Peyer's patch (tissue), 4 donors: ENCODE measurements around the gene RAVER2.
A peak's percentile ranks its signal among the peaks of the same experiment; 100 is the strongest.

Experiments
- CTCF ChIP-seq, 6 experiments: fragments of 450-650 bp in 4 of 6; fragments of 200-600 bp in 2 of 6; sonication (generic) in 1 of 6; IDR thresholded peaks; one replicate each; pipeline ENCODE4 v1.5.1; 2017 to 2019; ENCODE audit warnings: antibody characterized with exemption in 6 of 6, mild to moderate bottlenecking in 3 of 6, moderate library complexity in 1 of 6
- POLR2A ChIP-seq, 2 donors: fragments of 450-650 bp; IDR thresholded peaks; one replicate each; pipeline ENCODE4 v1.5.1; 2017; ENCODE audit warnings: antibody characterized with exemption in 2 of 2, mild to moderate bottlenecking in 2 of 2, moderate library complexity in 2 of 2

- TF ChIP-seq CTCF (IDR thresholded peaks at IDR 0.05) = peak in 4 of 6 experiments; percentile 33 to 64 (median 52)
- TF ChIP-seq POLR2A (IDR thresholded peaks at IDR 0.05) = peak; percentile 30 to 45
These were observed at the start of gene RAVER2 for GRCh38 chr1:64744492-64745180.
